AG09309 (cell line): ENCODE data around the gene LHFPL6.
A peak's percentile ranks its signal among the peaks of the same experiment; 100 is the strongest.

ENCODE experiments used
- DNase-seq: peaks from one replicate; pipeline ENCODE4 v3.0.0-alpha.2; 2010; ENCODE audit warnings: low read depth
- H3K4me3 ChIP-seq: 2 replicates; pipeline ENCODE4 v1.5.1; 2011; ENCODE audit warnings: mild to moderate bottlenecking, low read depth, low read length, moderate library complexity; ENCODE audit not compliant: control insufficient read depth
- CTCF ChIP-seq: IDR thresholded peaks from 2 replicates; pipeline ENCODE4 v1.5.1; 2011; ENCODE audit warnings: mild to moderate bottlenecking, low read depth, low read length, inconsistent platforms; ENCODE audit not compliant: insufficient read depth, control insufficient read depth; ENCODE audit errors: missing control alignments

The LHFPL6 gene

DNA sequence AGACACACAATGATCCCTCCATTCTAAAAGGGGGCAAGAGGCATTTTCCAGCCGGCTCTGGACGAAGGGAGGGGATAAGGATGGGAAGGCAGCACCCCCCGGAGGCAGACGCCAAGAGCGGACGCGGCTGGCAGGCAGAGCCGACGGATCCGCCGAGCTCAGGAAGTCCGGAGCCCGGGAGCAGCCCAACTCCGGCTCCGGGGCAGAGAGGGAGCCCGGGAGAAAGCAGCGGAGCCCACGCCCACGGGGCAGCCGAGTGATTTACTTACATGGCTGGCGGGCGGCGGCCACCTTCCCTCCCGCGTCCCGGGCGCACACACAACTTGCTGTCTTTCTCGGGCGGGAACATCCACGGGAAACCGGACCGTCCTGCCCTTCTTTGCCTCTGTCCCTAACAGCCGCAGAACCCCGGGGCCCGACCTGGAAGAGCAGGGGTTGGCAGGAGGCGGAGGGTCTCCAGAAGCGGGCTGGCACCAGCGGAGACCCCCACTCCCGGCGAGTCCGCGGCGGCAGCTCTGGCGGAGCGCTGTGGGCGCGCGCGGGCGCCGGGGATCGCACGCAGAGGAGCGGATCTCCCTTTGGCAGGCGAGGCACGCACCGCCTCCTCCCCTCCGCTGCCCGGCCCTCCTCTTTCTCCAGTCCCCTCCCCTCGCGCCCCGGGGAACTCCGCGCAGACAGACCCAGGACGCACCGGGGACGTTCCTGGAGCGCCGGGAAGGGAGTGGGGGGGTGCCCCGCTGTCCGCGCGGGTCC is at the start of gene LHFPL6:
Gene LHFPL6, minus strand, starts transcription at position 580 of the 753 bp plus-strand sequence.
- no peak for DNase-seq
- peak; percentile 56 for TF ChIP-seq CTCF
- H3K4me3 ChIP-seq: peak within 1 kb of the TSS; percentile 60

DNA sequence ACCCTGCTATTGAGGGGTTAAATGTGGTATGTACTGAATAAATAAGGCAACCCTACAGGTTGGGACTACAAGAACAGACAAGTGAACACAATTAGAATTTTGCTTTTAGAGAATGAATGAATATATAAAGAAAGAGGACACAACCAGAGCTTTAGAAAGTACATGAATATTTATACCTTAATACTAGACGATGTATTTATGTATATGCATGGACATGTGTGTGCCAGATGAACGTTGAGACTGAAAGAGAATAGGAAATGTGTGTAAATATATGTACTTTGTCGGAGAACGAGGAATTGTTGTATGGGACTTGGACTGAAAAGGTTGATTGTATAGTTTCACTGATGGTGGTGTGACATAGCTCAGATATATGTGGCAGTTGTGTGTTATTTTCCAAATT is 43.1 kb upstream of the LHFPL6 start:
- no peak for TF ChIP-seq CTCF
- no peak overlapping the region for H3K4me3 ChIP-seq
- DNase-seq: no peak

DNA sequence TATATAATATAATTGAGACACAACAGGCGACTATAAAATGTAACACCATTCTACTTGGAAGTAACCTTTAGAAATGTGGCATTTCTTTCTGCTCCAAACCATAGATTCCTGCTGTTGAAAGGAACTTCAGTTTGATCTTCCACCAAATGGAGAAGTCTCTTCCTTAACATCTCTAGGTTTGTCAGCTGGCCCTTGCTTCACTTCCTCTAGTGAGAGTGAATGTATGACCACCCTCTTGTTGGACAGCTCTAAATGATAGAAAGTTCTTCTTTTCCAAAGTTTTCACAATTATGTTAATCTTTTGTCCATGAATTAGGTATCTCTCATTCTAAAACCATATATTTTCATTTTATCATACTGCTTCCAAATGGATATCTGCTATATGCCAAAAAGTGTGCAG is 38.7 kb upstream of the LHFPL6 start:
- no peak for TF ChIP-seq CTCF
- H3K4me3 ChIP-seq: no peak overlapping the region
- DNase-seq: no peak

DNA sequence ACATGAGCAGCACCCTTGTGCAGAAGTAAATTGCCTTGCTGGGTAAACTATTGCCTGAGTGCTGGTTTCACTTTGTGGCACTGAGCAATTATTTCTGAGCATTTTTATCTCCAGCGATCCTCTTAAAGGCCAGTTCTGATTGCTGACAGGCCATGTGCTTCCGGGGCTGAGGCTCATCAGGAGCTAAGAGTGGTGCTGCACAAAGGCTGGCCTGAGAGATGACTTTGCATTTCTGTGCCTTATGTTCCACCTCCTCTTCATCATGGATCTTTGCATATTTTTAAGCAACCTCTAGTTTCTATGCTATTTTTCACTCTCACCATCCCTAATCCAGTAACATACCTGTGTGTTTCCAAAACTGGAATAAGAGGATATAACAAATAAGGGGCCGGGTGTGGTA is 34.9 kb upstream of the LHFPL6 start:
- no peak for DNase-seq
- no peak for TF ChIP-seq CTCF
- no peak overlapping the region for H3K4me3 ChIP-seq

DNA sequence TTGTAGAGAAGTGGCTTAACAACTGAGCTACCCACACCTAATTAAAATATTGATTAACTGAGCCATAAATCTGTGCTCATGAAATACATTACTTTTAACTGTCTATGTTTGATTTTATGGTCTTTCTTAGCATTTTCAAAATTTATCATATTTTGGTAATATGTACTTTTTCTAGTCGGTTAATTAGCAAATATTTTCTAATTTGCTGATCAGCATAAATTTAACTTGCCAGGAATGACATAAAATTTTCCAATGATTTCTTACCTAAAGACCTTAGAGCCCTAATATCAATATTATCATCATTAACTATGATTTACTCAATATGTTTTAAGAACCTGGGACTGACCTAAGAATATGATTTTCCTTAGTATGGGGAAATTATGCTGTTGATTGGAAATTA is 32.6 kb upstream of the LHFPL6 start:
- TF ChIP-seq CTCF: no peak
- no peak overlapping the region for H3K4me3 ChIP-seq
- no peak for DNase-seq

DNA sequence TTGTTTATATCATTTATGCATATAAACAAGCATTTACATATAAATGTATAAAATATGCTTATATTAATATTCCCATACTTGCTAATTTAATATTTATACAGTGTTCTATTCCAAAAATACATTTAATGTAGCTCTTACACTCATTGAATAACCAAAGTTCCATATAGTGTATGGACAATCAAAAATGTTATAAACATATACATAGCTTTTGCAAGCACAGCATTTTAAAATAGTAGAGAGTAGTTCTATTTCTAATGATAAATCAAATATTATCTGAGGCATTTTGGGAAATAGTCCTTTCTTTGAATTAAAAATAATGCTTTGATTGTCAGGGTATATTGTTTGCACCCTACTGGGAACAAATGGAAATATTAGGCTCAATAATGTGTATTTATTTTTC is 30.0 kb upstream of the LHFPL6 start:
- no peak overlapping the region for H3K4me3 ChIP-seq
- DNase-seq: no peak
- no peak for TF ChIP-seq CTCF
